ENCODE data around the gene NCAM1. TPM values are rescaled to one million over a fixed set of nuclear protein-coding genes. Genes with fewer than 3 reads are reported as not detected.

The NCAM1 gene
- polyA plus RNA-seq, 2 of the 4 experiments (the other 2 are of a cell fraction): 0.01 to 0.12 TPM

DNA sequence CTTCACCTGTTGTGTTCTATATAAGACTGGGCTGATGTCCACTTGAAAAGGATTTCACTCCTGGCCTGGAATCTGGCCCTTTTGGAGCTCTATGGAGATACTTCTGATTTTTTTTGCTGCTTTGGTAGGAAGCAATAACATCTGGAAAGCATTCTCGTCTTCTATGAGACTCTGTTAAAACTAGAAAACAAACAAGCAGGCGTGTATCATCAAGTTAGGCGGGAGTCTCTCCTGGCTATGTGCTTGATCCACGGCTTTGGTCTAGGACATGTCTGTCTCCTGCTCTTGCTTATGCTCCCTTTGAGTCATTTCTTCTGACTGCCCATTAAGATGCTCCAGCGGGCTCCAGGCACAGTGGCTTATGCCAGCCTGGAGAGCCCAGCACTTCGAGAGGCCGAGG is 231.8 kb downstream of the NCAM1 start:
- CTCF ChIA-PET: no interaction called here
- FAIRE-seq: no peak
- H3K27ac ChIP-seq: no peak overlapping the region

DNA sequence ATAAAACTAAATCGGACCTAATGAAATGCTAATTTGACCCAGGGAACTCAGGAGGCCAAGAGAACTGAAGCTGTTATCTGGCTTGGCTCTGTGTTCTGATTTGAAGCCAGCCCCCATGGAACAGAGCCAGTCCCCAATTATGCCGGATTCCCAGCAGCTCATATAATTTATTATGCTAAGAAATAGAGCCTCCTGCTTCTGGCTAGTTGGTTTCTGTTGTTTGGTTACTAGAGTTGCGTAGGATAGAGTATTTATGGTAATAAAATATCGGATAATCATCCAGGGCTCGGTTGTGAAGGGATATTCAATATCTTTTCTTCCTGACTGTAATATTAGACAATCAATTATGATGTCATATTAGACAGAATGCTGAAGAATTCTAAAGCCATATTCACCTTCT is 232.7 kb downstream of the NCAM1 start:
- Histone ChIP-seq H3K4me3 (no peak overlapping the region), H3K9me3 (no peaks in the 10 kb centered on the region), H3K4me2 (no peak overlapping the region), H3K27ac (no peak overlapping the region), H3K4me1 (peaks cover 18% of the 10 kb centered on the region; the same call in 1 of the 3 replicates)
- no peak for DNase-seq (ENCODE audit: low read depth in 1 of 2, low spot score in 1 of 2)
- ChIA-PET POLR2A (no interaction called here), CTCF (no interaction called here)
- FAIRE-seq: no peak
- WGBS (ENCODE audit: missing lambda C conversion rate): 51% methylated on average over 5 of the region's 5 CpGs
- no peak for ATAC-seq
- TF ChIP-seq, protein P1, sequence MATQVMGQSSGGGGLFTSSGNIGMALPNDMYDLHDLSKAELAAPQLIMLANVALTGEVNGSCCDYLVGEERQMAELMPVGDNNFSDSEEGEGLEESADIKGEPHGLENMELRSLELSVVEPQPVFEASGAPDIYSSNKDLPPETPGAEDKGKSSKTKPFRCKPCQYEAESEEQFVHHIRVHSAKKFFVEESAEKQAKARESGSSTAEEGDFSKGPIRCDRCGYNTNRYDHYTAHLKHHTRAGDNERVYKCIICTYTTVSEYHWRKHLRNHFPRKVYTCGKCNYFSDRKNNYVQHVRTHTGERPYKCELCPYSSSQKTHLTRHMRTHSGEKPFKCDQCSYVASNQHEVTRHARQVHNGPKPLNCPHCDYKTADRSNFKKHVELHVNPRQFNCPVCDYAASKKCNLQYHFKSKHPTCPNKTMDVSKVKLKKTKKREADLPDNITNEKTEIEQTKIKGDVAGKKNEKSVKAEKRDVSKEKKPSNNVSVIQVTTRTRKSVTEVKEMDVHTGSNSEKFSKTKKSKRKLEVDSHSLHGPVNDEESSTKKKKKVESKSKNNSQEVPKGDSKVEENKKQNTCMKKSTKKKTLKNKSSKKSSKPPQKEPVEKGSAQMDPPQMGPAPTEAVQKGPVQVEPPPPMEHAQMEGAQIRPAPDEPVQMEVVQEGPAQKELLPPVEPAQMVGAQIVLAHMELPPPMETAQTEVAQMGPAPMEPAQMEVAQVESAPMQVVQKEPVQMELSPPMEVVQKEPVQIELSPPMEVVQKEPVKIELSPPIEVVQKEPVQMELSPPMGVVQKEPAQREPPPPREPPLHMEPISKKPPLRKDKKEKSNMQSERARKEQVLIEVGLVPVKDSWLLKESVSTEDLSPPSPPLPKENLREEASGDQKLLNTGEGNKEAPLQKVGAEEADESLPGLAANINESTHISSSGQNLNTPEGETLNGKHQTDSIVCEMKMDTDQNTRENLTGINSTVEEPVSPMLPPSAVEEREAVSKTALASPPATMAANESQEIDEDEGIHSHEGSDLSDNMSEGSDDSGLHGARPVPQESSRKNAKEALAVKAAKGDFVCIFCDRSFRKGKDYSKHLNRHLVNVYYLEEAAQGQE (IDR thresholded peaks at IDR 0.05): no peak
- TF ChIP-seq HDAC2 (IDR thresholded peaks at IDR 0.05): no peak
- TF ChIP-seq, protein P2, sequence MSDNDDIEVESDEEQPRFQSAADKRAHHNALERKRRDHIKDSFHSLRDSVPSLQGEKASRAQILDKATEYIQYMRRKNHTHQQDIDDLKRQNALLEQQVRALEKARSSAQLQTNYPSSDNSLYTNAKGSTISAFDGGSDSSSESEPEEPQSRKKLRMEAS (IDR thresholded peaks at IDR 0.05): no peak
- no peak for TF ChIP-seq EHF (CRISPR knock-in tag; IDR thresholded peaks at IDR 0.05)
- no peak for TF ChIP-seq EP300 (IDR thresholded peaks at IDR 0.05)
- TF ChIP-seq, protein P3, sequence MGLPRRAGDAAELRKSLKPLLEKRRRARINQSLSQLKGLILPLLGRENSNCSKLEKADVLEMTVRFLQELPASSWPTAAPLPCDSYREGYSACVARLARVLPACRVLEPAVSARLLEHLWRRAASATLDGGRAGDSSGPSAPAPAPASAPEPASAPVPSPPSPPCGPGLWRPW (IDR thresholded peaks at IDR 0.05): no peak
- no peak for TF ChIP-seq NFE2L2 (conservative IDR thresholded peaks at IDR 0.05; ENCODE audit: low read length)
- no peak for TF ChIP-seq POLR2A (IDR thresholded peaks at IDR 0.05; ENCODE audit: low read length)

More for the DNA sequence above, 231.8 kb downstream of the NCAM1 start:
- ATAC-seq (no peak), DNase-seq (ENCODE audit: low read depth in 1 of 2, low spot score in 1 of 2) (no peak)
- TF ChIP-seq GATA3 (IDR thresholded peaks at IDR 0.05; ENCODE audit: borderline replicate concordance) (no peak), NR3C1 (IDR thresholded peaks at IDR 0.05) (no peak), NFE2L2 (conservative IDR thresholded peaks at IDR 0.05; ENCODE audit: low read length) (no peak), HEYL (CRISPR knock-in tag; IDR thresholded peaks at IDR 0.05) (no peak)
- Histone ChIP-seq H3K9me3 (no peaks in the 10 kb centered on the region), H3K4me2 (no peak overlapping the region), H3K4me1 (peaks cover 13% of the 10 kb centered on the region; the same call in 1 of the 3 replicates), H3K4me3 (no peak overlapping the region)
- 52% methylated on average over 5 of the region's 7 CpGs for WGBS (ENCODE audit: missing lambda C conversion rate)
- POLR2A ChIA-PET: no interaction called here

DNA sequence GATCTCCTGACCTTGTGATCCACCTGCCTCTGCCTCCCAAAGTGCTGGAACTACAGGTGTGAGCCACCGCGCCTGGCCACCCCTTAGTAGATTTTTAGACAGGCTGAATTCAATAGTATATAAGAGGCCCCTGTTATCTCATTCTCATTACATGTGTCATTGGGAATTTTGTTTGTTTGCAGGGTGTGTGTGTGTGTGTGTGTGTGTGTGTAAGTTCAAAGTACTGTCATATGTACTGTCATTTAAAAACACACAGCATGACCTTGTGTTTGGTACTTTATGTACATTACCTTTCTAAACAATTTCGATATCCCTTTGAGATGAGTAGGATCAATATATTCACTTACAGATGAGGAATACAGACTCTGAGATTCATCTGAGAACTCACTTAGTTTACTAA is 234.5 kb downstream of the NCAM1 start:
- no peak for ATAC-seq
- CTCF ChIA-PET: no interaction called here
- DNase-seq (ENCODE audit: low read depth in 1 of 2, low spot score in 1 of 2): no peak
- POLR2A ChIA-PET: interaction anchor here (0.6 kb wide), 1 partner anchor 770 kb away, joined by 3 read pairs; no protein-coding TSS in a partner anchor
- no peak overlapping the region for H3K4me2 ChIP-seq
- H3K4me3 ChIP-seq: no peak overlapping the region
- H3K4me1 ChIP-seq: peaks cover 13% of the 10 kb centered on the region; the same call in 1 of the 3 replicates
- FAIRE-seq: no peak
- 43% methylated on average over 3 of the region's 3 CpGs for WGBS (ENCODE audit: missing lambda C conversion rate)
- H3K27ac ChIP-seq: no peak overlapping the region
- H3K9me3 ChIP-seq: no peaks in the 10 kb centered on the region
- TF ChIP-seq, protein P3 (IDR thresholded peaks at IDR 0.05): no peak
- TF ChIP-seq, protein P4, sequence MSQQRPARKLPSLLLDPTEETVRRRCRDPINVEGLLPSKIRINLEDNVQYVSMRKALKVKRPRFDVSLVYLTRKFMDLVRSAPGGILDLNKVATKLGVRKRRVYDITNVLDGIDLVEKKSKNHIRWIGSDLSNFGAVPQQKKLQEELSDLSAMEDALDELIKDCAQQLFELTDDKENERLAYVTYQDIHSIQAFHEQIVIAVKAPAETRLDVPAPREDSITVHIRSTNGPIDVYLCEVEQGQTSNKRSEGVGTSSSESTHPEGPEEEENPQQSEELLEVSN (IDR thresholded peaks at IDR 0.05; ENCODE audit: borderline replicate concordance, low read depth): no peak
- TF ChIP-seq MAFK (IDR thresholded peaks at IDR 0.05; ENCODE audit: partially characterized antibody) (no peak), GATA3 (IDR thresholded peaks at IDR 0.05; ENCODE audit: borderline replicate concordance) (no peak), FOSB (CRISPR knock-in tag; IDR thresholded peaks at IDR 0.05) (no peak), HOXB13 (CRISPR knock-in tag; IDR thresholded peaks at IDR 0.05; ENCODE audit: low read depth) (no peak), TP53 (CRISPR knock-in tag; IDR thresholded peaks at IDR 0.05) (no peak), RFX5 (IDR thresholded peaks at IDR 0.05) (no peak), HEYL (CRISPR knock-in tag; IDR thresholded peaks at IDR 0.05) (no peak), RAD21 (conservative IDR thresholded peaks at IDR 0.05 in 1 of 2, IDR thresholded peaks at IDR 0.05 in 1 of 2) (no peak), RCOR1 (IDR thresholded peaks at IDR 0.05; ENCODE audit: low read depth, low read length) (no peak), RNF2 (IDR thresholded peaks at IDR 0.05; ENCODE audit: borderline replicate concordance, low read depth) (no peak), ZC3H11A (IDR thresholded peaks at IDR 0.05) (no peak)
- TF ChIP-seq, protein P5, sequence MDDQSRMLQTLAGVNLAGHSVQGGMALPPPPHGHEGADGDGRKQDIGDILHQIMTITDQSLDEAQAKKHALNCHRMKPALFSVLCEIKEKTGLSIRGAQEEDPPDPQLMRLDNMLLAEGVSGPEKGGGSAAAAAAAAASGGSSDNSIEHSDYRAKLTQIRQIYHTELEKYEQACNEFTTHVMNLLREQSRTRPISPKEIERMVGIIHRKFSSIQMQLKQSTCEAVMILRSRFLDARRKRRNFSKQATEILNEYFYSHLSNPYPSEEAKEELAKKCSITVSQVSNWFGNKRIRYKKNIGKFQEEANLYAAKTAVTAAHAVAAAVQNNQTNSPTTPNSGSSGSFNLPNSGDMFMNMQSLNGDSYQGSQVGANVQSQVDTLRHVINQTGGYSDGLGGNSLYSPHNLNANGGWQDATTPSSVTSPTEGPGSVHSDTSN (IDR thresholded peaks at IDR 0.05): no peak
- TF ChIP-seq, protein P6, sequence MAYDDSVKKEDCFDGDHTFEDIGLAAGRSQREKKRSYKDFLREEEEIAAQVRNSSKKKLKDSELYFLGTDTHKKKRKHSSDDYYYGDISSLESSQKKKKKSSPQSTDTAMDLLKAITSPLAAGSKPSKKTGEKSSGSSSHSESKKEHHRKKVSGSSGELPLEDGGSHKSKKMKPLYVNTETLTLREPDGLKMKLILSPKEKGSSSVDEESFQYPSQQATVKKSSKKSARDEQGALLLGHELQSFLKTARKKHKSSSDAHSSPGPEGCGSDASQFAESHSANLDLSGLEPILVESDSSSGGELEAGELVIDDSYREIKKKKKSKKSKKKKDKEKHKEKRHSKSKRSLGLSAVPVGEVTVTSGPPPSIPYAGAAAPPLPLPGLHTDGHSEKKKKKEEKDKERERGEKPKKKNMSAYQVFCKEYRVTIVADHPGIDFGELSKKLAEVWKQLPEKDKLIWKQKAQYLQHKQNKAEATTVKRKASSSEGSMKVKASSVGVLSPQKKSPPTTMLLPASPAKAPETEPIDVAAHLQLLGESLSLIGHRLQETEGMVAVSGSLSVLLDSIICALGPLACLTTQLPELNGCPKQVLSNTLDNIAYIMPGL (CRISPR knock-in tag; IDR thresholded peaks at IDR 0.05; ENCODE audit: borderline replicate concordance): no peak
- TF ChIP-seq, protein P7, sequence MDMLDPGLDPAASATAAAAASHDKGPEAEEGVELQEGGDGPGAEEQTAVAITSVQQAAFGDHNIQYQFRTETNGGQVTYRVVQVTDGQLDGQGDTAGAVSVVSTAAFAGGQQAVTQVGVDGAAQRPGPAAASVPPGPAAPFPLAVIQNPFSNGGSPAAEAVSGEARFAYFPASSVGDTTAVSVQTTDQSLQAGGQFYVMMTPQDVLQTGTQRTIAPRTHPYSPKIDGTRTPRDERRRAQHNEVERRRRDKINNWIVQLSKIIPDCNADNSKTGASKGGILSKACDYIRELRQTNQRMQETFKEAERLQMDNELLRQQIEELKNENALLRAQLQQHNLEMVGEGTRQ (IDR thresholded peaks at IDR 0.05): no peak

All from A549 (cell line).